ENCODE measurements around the gene NPHP4. TPM values are rescaled to one million over a fixed set of nuclear protein-coding genes. Genes with fewer than 3 reads are reported as not detected.

NPHP4 gene
- total and polyA plus RNA-seq, 9 of the 15 experiments (the other 6 are each of a cell fraction or from before 2014, with no cell fraction given), result 0.52 to 26.2 (median 6.7) TPM

DNA sequence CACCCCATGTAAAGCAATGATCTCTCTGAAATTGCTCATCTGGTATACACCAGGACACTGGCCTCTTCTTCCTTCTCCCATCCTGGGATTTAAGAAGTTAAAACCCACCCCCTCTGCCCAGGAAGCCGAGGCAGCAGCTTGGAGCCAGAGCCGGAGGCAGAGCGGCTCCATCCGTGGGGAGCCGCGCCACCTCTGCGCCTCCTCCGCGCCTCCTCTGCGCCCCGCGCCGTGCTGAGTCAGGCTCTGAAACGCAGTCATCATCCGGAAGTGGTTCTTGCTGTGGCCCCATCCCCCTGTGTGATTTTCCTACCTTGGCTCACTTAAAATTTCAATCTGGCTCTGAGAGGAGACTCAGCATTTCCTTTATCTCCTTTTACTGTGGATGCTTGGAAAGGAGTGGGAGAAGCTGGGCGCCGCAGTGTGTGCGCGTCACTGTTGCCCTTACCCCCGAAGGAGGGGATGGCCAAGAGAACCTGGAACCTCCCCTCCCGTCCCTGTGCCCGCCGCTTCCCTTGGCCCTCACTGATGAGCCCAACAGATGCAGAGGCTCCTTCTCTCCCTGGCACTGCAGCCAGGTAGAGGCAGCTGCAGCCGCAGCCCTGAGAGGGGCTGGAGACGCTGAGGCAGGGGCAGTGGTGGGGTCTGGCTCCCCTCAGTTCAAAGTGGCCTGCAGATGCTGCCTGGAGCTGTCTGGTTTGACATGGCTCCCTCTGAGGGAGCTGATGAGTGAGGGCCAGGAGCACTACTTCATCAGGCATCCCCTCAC is 15.3 kb upstream of the NPHP4 start:
- peak; percentile 93 for ATAC-seq
- TF ChIP-seq CTBP1 (IDR thresholded peaks at IDR 0.05; ENCODE audit: borderline replicate concordance) (peak; percentile 84), PRPF4 (IDR thresholded peaks at IDR 0.05; ENCODE audit: insufficient read depth, low read depth, low read length, poor library complexity, severe bottlenecking) (no peak), POLR2A (conservative IDR thresholded peaks at IDR 0.05) (peak; percentile 74), ZBTB40 (IDR thresholded peaks at IDR 0.05) (peak; percentile 67), ZBTB40 (CRISPR knock-in tag; IDR thresholded peaks at IDR 0.05) (no peak), NCOA2 (IDR thresholded peaks at IDR 0.05; ENCODE audit: partially characterized antibody in 2 of 2) (no peak), DPF2 (IDR thresholded peaks at IDR 0.05) (0 out of 2 replicates have a peak, but pooled peaks have one; percentile 66), ELF1 (tag; IDR thresholded peaks at IDR 0.05) (peak; percentile 82), EGR1 (conservative IDR thresholded peaks at IDR 0.05) (peak; percentile 90)
- TF ChIP-seq, protein P1, sequence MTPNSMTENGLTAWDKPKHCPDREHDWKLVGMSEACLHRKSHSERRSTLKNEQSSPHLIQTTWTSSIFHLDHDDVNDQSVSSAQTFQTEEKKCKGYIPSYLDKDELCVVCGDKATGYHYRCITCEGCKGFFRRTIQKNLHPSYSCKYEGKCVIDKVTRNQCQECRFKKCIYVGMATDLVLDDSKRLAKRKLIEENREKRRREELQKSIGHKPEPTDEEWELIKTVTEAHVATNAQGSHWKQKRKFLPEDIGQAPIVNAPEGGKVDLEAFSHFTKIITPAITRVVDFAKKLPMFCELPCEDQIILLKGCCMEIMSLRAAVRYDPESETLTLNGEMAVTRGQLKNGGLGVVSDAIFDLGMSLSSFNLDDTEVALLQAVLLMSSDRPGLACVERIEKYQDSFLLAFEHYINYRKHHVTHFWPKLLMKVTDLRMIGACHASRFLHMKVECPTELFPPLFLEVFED (CRISPR knock-in tag; conservative IDR thresholded peaks at IDR 0.05), result no peak

More for the DNA sequence above, 15.3 kb upstream of the NPHP4 start:
- Histone ChIP-seq H2AFZ (ENCODE audit: low read depth, low read length) (peak overlapping the region; percentile 45), H3K4me2 (ENCODE audit: insufficient read depth, low read length) (peak overlapping the region; percentile 51), H4K20me1 (replicated peaks; ENCODE audit: control insufficient read depth, insufficient read depth, low read length) (peaks cover 17% of the 10 kb centered on the region; the same call in 1 of the 2 replicates), H3K9me3 (replicated peaks; ENCODE audit: control insufficient read depth, insufficient read depth, low read depth, low read length) (no peaks in the 10 kb centered on the region), H3K27ac (ENCODE audit: extremely low read depth, low read depth, low read length) (peak overlapping the region; percentile 63; the same call in 2 of the 3 replicates), H3K9ac (ENCODE audit: insufficient read depth in 1 of 2, low read depth in 2 of 2, low read length in 2 of 2) (peak overlapping the region; percentile 47 to 76; a peak in 3 of 4 replicates), H3K9me1 (ENCODE audit: control insufficient read depth, insufficient read depth, low read length) (peaks cover 4% of the 10 kb centered on the region), H3K4me1 (replicated peaks in 1 of 2; ENCODE audit: control insufficient read depth in 2 of 2, insufficient read depth in 2 of 2, low read length in 2 of 2) (peaks cover 23 to 54% of the 10 kb centered on the region in 2 experiments), H3K79me2 (ENCODE audit: control insufficient read depth, insufficient read depth, low read length) (no peaks in the 10 kb centered on the region; the same call in 2 of the 3 replicates), H3K27me3 (ENCODE audit: control insufficient read depth in 2 of 2, insufficient read depth in 2 of 2, low read length in 2 of 2) (no peaks in the 10 kb centered on the region), H3K4me3 (0 out of 2 replicates have a peak overlapping the region, but pooled peaks have one; percentile 9), H3K36me3 (ENCODE audit: control insufficient read depth, insufficient read depth, low read length) (no peaks in the 10 kb centered on the region)
- intact Hi-C loops (cut with micrococcal nuclease), result no loop called here
- ChIA-PET CTCF (ENCODE audit: low intra/inter-chr PET ratio) (no interaction called here), POLR2A (interaction anchor here (0.6 to 2.1 kb wide), 7 partner anchors 9 to 60 kb away, joined by 3 to 7 read pairs (median 4); partner anchors contain the start of gene NPHP4)
- 21% methylated on average over 25 of the region's 25 CpGs for WGBS (ENCODE audit: insufficient coverage, low coverage, missing lambda C conversion rate)
- FAIRE-seq (peak; percentile 93), DNase-seq (ENCODE audit: extremely low read depth in 1 of 4, low spot score in 3 of 4) (peak; percentile 74 to 87 (median 80))
- in situ Hi-C loops (cut with MboI), result no loop called here
- BruUV-seq (replicated peaks), result no TSS peak
